Neuronal stem cell (in vitro differentiated cells): ENCODE results near the gene STEEP1.

Experiments
- DNase-seq: peaks from one replicate; pipeline ENCODE4 v3.0.0-alpha.2; 2013; ENCODE audit warnings: low spot score
- H2AFZ ChIP-seq: one replicate; pipeline ENCODE4 v1.6.1; 2013; ENCODE audit warnings: mild to moderate bottlenecking, low read length, inconsistent platforms
- H2AK5ac ChIP-seq: 2 replicates; pipeline ENCODE4 v1.6.1; 2013; ENCODE audit warnings: low read depth, mild to moderate bottlenecking, inconsistent platforms, low read length, moderate library complexity, mixed read lengths
- H2BK120ac ChIP-seq: 2 replicates; pipeline ENCODE4 v1.6.1; 2013; ENCODE audit warnings: low read depth, mild to moderate bottlenecking, inconsistent platforms, low read length, moderate library complexity, mixed read lengths
- H2BK12ac ChIP-seq: one replicate; pipeline ENCODE4 v1.6.1; 2013; ENCODE audit warnings: low read length, inconsistent platforms
- H2BK15ac ChIP-seq: 2 replicates; pipeline ENCODE4 v1.6.1; 2013; ENCODE audit warnings: mild to moderate bottlenecking, low read length, inconsistent platforms, mixed read lengths
- H2BK5ac ChIP-seq: one replicate; pipeline ENCODE4 v1.6.1; 2013; ENCODE audit warnings: inconsistent platforms, mild to moderate bottlenecking, low read length, moderate library complexity
- H3K14ac ChIP-seq: one replicate; pipeline ENCODE4 v1.6.1; 2013; ENCODE audit warnings: low read length, inconsistent platforms
- H3K18ac ChIP-seq: 2 replicates; pipeline ENCODE4 v1.6.1; 2013; ENCODE audit warnings: low read length, inconsistent platforms
- H3K23ac ChIP-seq: 2 replicates; pipeline ENCODE4 v1.6.1; 2013; ENCODE audit warnings: low read depth, mild to moderate bottlenecking, mixed read lengths, low read length, inconsistent platforms; ENCODE audit not compliant: poor library complexity
- H3K27ac ChIP-seq: replicated peaks from 3 replicates; pipeline ENCODE4 v1.5.1; 2013; ENCODE audit warnings: low read length, inconsistent platforms
- H3K27me3 ChIP-seq, 3 experiments: 2 replicates each; pipeline ENCODE4 v1.6.1; 2013; ENCODE audit warnings: low read length in 3 of 3, mild to moderate bottlenecking in 2 of 3, inconsistent platforms in 1 of 3, low read depth in 1 of 3, mixed read lengths in 1 of 3, moderate library complexity in 1 of 3; ENCODE audit not compliant: control insufficient read depth in 3 of 3, insufficient read depth in 3 of 3
- H3K36me3 ChIP-seq, 2 donors: replicated peaks in 1 of 2; 2 replicates each; pipeline ENCODE4 v1.6.1; 2013; ENCODE audit warnings: low read length in 2 of 2; ENCODE audit not compliant: control insufficient read depth in 2 of 2, insufficient read depth in 2 of 2
- H3K4ac ChIP-seq: 2 replicates; pipeline ENCODE4 v1.6.1; 2013; ENCODE audit warnings: inconsistent platforms, mild to moderate bottlenecking, low read length, moderate library complexity
- H3K4me1 ChIP-seq, 2 donors: 1 replicate in 1 of 2; 2 replicates in 1 of 2; pipeline ENCODE4 v1.6.1; 2013; ENCODE audit warnings: low read length in 2 of 2, low read depth in 1 of 2; ENCODE audit not compliant: control insufficient read depth in 2 of 2, insufficient read depth in 1 of 2
- H3K4me2 ChIP-seq: one replicate; pipeline ENCODE4 v1.6.1; 2013; ENCODE audit warnings: mild to moderate bottlenecking, low read length, inconsistent platforms; ENCODE audit not compliant: insufficient read depth, poor library complexity, severe bottlenecking
- H3K4me3 ChIP-seq, 2 donors: 2 replicates each; pipeline ENCODE4 v1.5.1; 2013; ENCODE audit warnings: low read length in 2 of 2, mild to moderate bottlenecking in 2 of 2, inconsistent platforms in 1 of 2, moderate library complexity in 1 of 2
- H3K79me1 ChIP-seq: one replicate; pipeline ENCODE4 v1.6.1; 2013; ENCODE audit warnings: low read depth, mild to moderate bottlenecking, inconsistent platforms, low read length, moderate library complexity
- H3K9ac ChIP-seq: one replicate; pipeline ENCODE4 v1.6.1; 2013; ENCODE audit warnings: mild to moderate bottlenecking, low read depth, low read length, inconsistent platforms; ENCODE audit not compliant: poor library complexity
- H3K9me3 ChIP-seq, 2 donors: replicated peaks in 1 of 2; 2 replicates each; pipeline versions ENCODE3 to v1.6.1; 2013; ENCODE audit warnings: low read length in 2 of 2, mild to moderate bottlenecking in 2 of 2, inconsistent platforms in 1 of 2, low read depth in 1 of 2, mixed read lengths in 1 of 2, moderate library complexity in 1 of 2; ENCODE audit not compliant: control insufficient read depth in 2 of 2, insufficient read depth in 1 of 2
- H4K8ac ChIP-seq: one replicate; pipeline ENCODE4 v1.6.1; 2013; ENCODE audit warnings: low read depth, mild to moderate bottlenecking, inconsistent platforms, low read length, moderate library complexity
- H4K91ac ChIP-seq: one replicate; pipeline ENCODE4 v1.6.1; 2013; ENCODE audit warnings: low read length, low read depth, mild to moderate bottlenecking, inconsistent platforms; ENCODE audit not compliant: poor library complexity
- WGBS, 2 donors: extraction: QIAGEN DNeasy Blood & Tissue Kit; methylation state at CpG; one replicate each; pipeline ENCODE4 v1.1.7; 2013; ENCODE audit warnings: missing lambda C conversion rate in 2 of 2, mixed read lengths in 1 of 2; ENCODE audit not compliant: insufficient read length in 2 of 2, insufficient replicate concordance in 1 of 2; ENCODE audit errors: extremely low coverage in 2 of 2; 5-methylcytosine and 5-hydroxymethylcytosine counted together

The STEEP1 gene

DNA sequence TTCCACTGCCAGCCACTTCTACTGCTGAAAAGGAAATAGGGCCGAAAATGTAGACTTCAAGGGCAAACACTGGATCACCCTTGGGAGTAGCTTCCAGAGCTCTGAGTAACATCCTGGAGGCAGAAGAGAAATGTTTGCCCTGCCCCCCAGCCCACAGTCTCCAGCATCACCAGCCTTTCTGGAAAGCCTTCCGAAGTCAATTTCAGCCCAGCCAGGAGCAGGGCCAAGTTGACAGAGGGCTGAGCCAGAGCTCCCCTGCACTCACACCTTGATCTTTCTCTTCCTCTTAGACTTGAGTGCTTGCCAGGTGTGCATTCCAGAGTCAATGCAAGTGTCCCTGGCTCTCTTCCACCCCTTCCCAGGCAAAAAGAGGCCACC is 61.7 kb downstream of the STEEP1 start:
- Histone ChIP-seq H3K4me1 (no peaks in the 10 kb centered on the region), H2AFZ (peak overlapping the region; percentile 19), H3K18ac (no peak overlapping the region), H4K8ac (no peak overlapping the region), H3K27ac (no peak overlapping the region), H2BK15ac (no peak overlapping the region), H2BK120ac (no peak overlapping the region), H3K9me3 (no peaks in the 10 kb centered on the region), H3K9ac (no peak overlapping the region), H3K27me3 (no peaks in the 10 kb centered on the region), H3K23ac (no peak overlapping the region), H3K14ac (no peak overlapping the region), H2BK5ac (no peak overlapping the region), H3K4ac (no peak overlapping the region), H2AK5ac (no peak overlapping the region), H3K4me3 (no peak overlapping the region), H3K36me3 (no peaks in the 10 kb centered on the region), H3K4me2 (no peak overlapping the region), H4K91ac (no peak overlapping the region), H3K79me1 (no peaks in the 10 kb centered on the region), H2BK12ac (no peak overlapping the region)
- WGBS, 2 donors: no CpG with 5 or more reads among the region's 2 CpGs
- DNase-seq: no peak

DNA sequence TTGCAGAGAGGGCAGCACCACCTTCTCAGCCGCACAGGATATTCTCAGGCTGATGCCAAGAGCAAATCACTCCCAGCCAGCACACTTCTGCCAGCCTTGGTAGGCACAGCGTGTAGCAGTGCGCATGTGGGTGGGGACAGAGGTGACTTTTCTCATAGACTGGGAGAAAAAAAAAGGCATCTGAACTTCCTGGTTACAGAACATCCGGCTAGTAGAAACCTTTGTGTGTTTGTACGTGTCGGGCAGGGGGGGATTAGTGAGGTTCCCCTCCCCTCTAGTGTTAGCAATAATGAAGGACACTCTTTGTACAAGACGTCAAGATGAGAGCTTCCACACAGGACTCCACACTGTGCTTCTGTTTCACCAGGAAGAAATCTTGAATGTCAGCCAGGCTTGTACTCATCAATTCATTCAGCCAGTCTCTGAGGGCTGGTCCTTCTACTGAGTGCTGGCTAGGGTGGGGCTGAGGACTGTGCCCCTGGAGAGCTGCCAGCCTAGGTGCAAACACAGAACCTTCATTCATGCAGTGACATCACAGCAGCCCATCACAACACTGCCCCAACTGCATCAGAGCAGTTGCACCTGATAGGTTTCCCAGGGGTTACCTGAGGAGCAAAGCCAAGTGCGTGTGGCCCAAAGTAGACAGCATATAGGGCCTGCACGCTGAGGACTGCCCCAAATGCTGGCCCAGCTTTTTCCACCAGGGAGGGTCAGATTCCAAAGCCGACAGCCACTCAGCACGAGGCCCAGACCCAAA is 62.3 kb downstream of the STEEP1 start:
- Histone ChIP-seq H2BK12ac (no peak overlapping the region), H3K27ac (no peak overlapping the region), H3K9me3 (no peaks in the 10 kb centered on the region), H3K4me1 (no peaks in the 10 kb centered on the region), H4K91ac (no peak overlapping the region), H3K4me3 (no peak overlapping the region), H2AFZ (peak overlapping the region; percentile 50), H2BK15ac (no peak overlapping the region), H4K8ac (no peak overlapping the region), H2BK5ac (no peak overlapping the region), H3K4ac (no peak overlapping the region), H3K4me2 (no peak overlapping the region), H2BK120ac (no peak overlapping the region), H3K36me3 (no peaks in the 10 kb centered on the region), H3K18ac (no peak overlapping the region), H3K9ac (no peak overlapping the region), H3K23ac (no peak overlapping the region), H3K79me1 (no peaks in the 10 kb centered on the region), H2AK5ac (no peak overlapping the region), H3K14ac (no peak overlapping the region), H3K27me3 (no peaks in the 10 kb centered on the region)
- no CpG with 5 or more reads among the region's 11 CpGs for WGBS, 2 donors
- DNase-seq: no peak

DNA sequence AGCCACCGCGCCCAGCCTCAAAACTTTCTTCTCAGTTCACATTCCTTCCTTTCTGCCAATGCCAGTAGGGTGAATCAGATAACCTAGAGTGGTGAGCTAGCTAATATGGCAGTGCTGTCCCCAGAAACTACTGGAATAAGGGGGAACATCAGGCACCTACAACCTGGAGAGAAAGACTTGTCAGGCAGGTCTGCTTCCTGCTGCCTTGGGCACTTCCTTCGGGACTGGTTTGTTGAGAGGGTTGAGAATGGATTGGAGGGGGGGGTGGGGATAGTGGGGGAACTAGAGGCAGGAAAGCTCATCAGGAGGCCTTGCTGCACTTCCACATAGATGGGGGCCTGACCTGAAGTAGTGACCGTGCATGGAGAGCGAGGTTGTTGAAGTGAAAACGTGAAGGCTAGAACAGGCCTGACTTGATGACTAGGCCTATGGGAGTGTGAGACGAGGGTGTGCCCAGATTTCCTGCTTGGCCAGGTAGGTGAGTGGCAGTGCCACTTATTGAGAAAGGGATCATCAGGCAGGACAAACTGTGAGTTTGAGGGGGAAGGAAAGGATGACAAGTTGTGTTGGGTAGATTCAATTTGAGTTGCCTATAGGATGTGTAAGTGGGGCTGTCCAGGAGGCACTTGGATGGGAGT is 63.6 kb downstream of the STEEP1 start:
- no peaks in the 10 kb centered on the region for H3K4me1 ChIP-seq
- no peaks in the 10 kb centered on the region for H3K27me3 ChIP-seq
- no peak overlapping the region for H4K91ac ChIP-seq
- no peak overlapping the region for H2BK5ac ChIP-seq
- H2BK12ac ChIP-seq: no peak overlapping the region
- no peak for DNase-seq
- H3K79me1 ChIP-seq: no peaks in the 10 kb centered on the region
- H3K4ac ChIP-seq: no peak overlapping the region
- no peaks in the 10 kb centered on the region for H3K9me3 ChIP-seq
- H4K8ac ChIP-seq: no peak overlapping the region
- WGBS, 2 donors: no CpG with 5 or more reads among the region's 7 CpGs
- H2AK5ac ChIP-seq: no peak overlapping the region
- H2AFZ ChIP-seq: no peak overlapping the region
- H3K14ac ChIP-seq: no peak overlapping the region
- H3K18ac ChIP-seq: no peak overlapping the region
- no peak overlapping the region for H3K4me3 ChIP-seq
- H3K9ac ChIP-seq: no peak overlapping the region
- no peak overlapping the region for H3K23ac ChIP-seq
- H2BK120ac ChIP-seq: no peak overlapping the region
- H2BK15ac ChIP-seq: no peak overlapping the region
- no peak overlapping the region for H3K27ac ChIP-seq
- H3K4me2 ChIP-seq: no peak overlapping the region
- H3K36me3 ChIP-seq: no peaks in the 10 kb centered on the region

DNA sequence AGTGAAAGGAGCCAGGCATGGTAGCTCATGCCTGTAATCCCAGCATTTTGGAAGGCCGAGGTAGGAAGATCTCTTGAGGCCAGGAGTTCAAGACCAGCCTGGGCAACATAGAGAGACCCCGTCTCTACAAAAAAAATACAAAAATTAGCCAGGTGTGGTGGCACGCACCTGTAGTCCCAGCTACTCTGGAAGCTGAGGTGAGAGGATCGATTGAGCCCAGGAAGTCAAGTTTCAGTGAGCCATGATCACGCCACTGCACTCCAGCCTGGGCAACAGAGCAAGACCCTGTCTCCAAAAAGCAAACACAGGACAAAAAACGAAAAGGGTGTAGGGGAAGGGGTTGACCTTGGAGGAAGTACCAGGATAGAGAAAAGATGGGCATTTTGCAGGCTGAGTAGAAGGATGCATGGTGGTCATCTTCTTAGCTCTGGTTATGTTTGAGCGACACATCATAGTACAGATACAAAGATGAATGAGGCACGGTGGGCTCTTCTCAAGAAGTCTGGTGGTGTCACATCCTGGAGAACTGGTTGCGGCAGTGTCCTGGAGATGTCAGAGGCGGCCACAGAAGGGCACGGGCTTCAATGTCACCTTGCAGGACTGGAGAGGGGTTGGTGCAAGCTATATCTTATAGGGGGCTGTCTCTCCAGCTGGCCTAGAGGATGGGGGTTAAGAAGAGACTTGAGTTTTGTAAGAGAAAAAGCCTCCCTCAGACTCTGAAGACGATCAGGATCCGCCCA is 65.0 kb downstream of the STEEP1 start:
- no peak overlapping the region for H2BK5ac ChIP-seq
- no peak overlapping the region for H3K18ac ChIP-seq
- H3K4me2 ChIP-seq: no peak overlapping the region
- no peaks in the 10 kb centered on the region for H3K9me3 ChIP-seq
- no peak overlapping the region for H4K8ac ChIP-seq
- H3K79me1 ChIP-seq: no peaks in the 10 kb centered on the region
- WGBS, 2 donors: no CpG with 5 or more reads among the region's 13 CpGs
- DNase-seq: no peak
- no peak overlapping the region for H3K4ac ChIP-seq
- no peak overlapping the region for H3K27ac ChIP-seq
- H4K91ac ChIP-seq: no peak overlapping the region
- H3K9ac ChIP-seq: no peak overlapping the region
- no peak overlapping the region for H3K23ac ChIP-seq
- H2BK15ac ChIP-seq: no peak overlapping the region
- no peaks in the 10 kb centered on the region for H3K27me3 ChIP-seq
- no peaks in the 10 kb centered on the region for H3K36me3 ChIP-seq
- H3K14ac ChIP-seq: no peak overlapping the region
- no peak overlapping the region for H2BK120ac ChIP-seq
- H2AK5ac ChIP-seq: no peak overlapping the region
- no peak overlapping the region for H2AFZ ChIP-seq
- no peak overlapping the region for H2BK12ac ChIP-seq
- peaks cover 0 to 2% of the 10 kb centered on the region in 2 donors for H3K4me1 ChIP-seq
- no peak overlapping the region for H3K4me3 ChIP-seq
